ENCODE results near the gene SLC35B2. TPM values are rescaled to one million over a fixed set of nuclear protein-coding genes. Genes with fewer than 3 reads are reported as not detected.
A peak's percentile ranks its signal among the peaks of the same experiment; 100 is the strongest.

The SLC35B2 gene
- total and polyA plus RNA-seq, 2 experiments from 2014 or later: 14.0 to 30.9 TPM

GRCh38 chr6:44224029-44224964 lies 33.0 kb downstream of the SLC35B2 start:
- Mint-ChIP-seq H3K4me3 (peak overlapping the region; percentile 94), H3K4me1 (peaks cover 71% of the 10 kb centered on the region), H3K27me3 (ENCODE audit: insufficient read depth, low read depth, poor library complexity) (peaks cover 32% of the 10 kb centered on the region), H3K27ac (peak overlapping the region; percentile 78), H3K36me3 (ENCODE audit: low read depth) (peaks cover 30% of the 10 kb centered on the region), H3K9me3 (no peaks in the 10 kb centered on the region)
- H3K9me2 ChIP-seq (ENCODE audit: insufficient read depth): no peaks in the 10 kb centered on the region
- peak overlapping the region; percentile 78 for H3K27ac ChIP-seq (ENCODE audit: low read depth)
- no peak overlapping the region for H2AFZ ChIP-seq
- no peaks in the 10 kb centered on the region for H3K27me3 ChIP-seq (ENCODE audit: insufficient read depth)
- peak; percentile 10 for ATAC-seq
- peak overlapping the region; percentile 84 for H3K4me3 ChIP-seq
- H3K36me3 ChIP-seq (ENCODE audit: insufficient read depth): no peaks in the 10 kb centered on the region
- DNase-seq (ENCODE audit: low spot score): no peak
- no peak for TF ChIP-seq EZH2phosphoT487 (IDR thresholded peaks at IDR 0.05; ENCODE audit: unreplicated experiment)
- TF ChIP-seq CTCF (conservative IDR thresholded peaks at IDR 0.05; ENCODE audit: low read depth in 2 of 2): peak; percentile 6 to 55; a peak in 2 of 4 replicates
- H3K4me2 ChIP-seq: peak overlapping the region; percentile 98
- peaks cover 47% of the 10 kb centered on the region for H3K4me1 ChIP-seq (ENCODE audit: insufficient read depth)
- peaks cover 24% of the 10 kb centered on the region for H3F3A ChIP-seq (replicated peaks; ENCODE audit: low read depth)
- H4K20me1 ChIP-seq (replicated peaks; ENCODE audit: insufficient read depth): peaks cover 32% of the 10 kb centered on the region
- peaks cover 47% of the 10 kb centered on the region for H3K79me2 ChIP-seq (replicated peaks; ENCODE audit: insufficient read depth)

GRCh38 chr6:44223319-44224028 lies 33.9 kb downstream of the SLC35B2 start, which contains the start of gene SLC29A1:
SLC29A1 (plus strand) TSS chr6:44223595; CDS start chr6:44227314, 3,719 bp downstream.
- peaks cover 36% of the 10 kb centered on the region for H3K27me3 Mint-ChIP-seq (ENCODE audit: insufficient read depth, low read depth, poor library complexity)
- Histone ChIP-seq H3K27ac (ENCODE audit: low read depth) (peak within 1 kb of the TSS; percentile 78), H3K4me2 (peak within 1 kb of the TSS; percentile 98), H3K79me2 (replicated peaks; ENCODE audit: insufficient read depth) (peaks cover 47% of the 10 kb centered on the region), H3K27me3 (ENCODE audit: insufficient read depth) (no peaks in the 10 kb centered on the region), H4K20me1 (replicated peaks; ENCODE audit: insufficient read depth) (peaks cover 32% of the 10 kb centered on the region), H2AFZ (peak within 1 kb of the TSS; percentile 76; the same call in 1 of the 2 replicates), H3K4me3 (peak within 1 kb of the TSS; percentile 84), H3K36me3 (ENCODE audit: insufficient read depth) (no peaks in the 10 kb centered on the region), H3K9me2 (ENCODE audit: insufficient read depth) (no peaks in the 10 kb centered on the region), H3F3A (replicated peaks; ENCODE audit: low read depth) (peaks cover 32% of the 10 kb centered on the region), H3K4me1 (ENCODE audit: insufficient read depth) (peaks cover 50% of the 10 kb centered on the region)
- ATAC-seq (peak; percentile 38), DNase-seq (ENCODE audit: low spot score) (peak; percentile 92)
- H3K9me3 Mint-ChIP-seq: no peaks in the 10 kb centered on the region
- H3K27ac Mint-ChIP-seq: peak within 1 kb of the TSS; percentile 78
- TF ChIP-seq ZNF462 (CRISPR knock-in tag; IDR thresholded peaks at IDR 0.05): no peak
- TF ChIP-seq JUNB (IDR thresholded peaks at IDR 0.05; ENCODE audit: unreplicated experiment): no peak
- TF ChIP-seq NANOG (IDR thresholded peaks at IDR 0.05; ENCODE audit: borderline replicate concordance): no peak
- TF ChIP-seq EZH2phosphoT487 (IDR thresholded peaks at IDR 0.05; ENCODE audit: unreplicated experiment): no peak
- TF ChIP-seq POLR2AphosphoS5 (IDR thresholded peaks at IDR 0.05; ENCODE audit: low read depth): peak; percentile 96
- no peak for TF ChIP-seq EZH2 (IDR thresholded peaks at IDR 0.05; ENCODE audit: low read depth, unreplicated experiment)
- peak; percentile 6 to 33; a peak in 1 of 4 replicates for TF ChIP-seq CTCF (conservative IDR thresholded peaks at IDR 0.05; ENCODE audit: low read depth in 2 of 2)
- H3K36me3 Mint-ChIP-seq (ENCODE audit: low read depth): peaks cover 24% of the 10 kb centered on the region; the same call in 2 of the 3 replicates
- H3K4me3 Mint-ChIP-seq: peak within 1 kb of the TSS; percentile 94
- H3K4me1 Mint-ChIP-seq: peaks cover 71% of the 10 kb centered on the region

Measured in GM23338 (cell line).